Astrocyte (in vitro differentiated cells and primary cell): ENCODE results near the gene P4HB.

Experiments used
- EZH2 ChIP-seq: IDR thresholded peaks from 2 replicates; pipeline ENCODE4 v1.6.1; 2012; ENCODE audit warnings: mild to moderate bottlenecking, low read length, inconsistent platforms; ENCODE audit not compliant: insufficient read depth
- TF ChIP-seq, protein P1 (sequence below): IDR thresholded peaks from 2 replicates; pipeline ENCODE4 v1.5.1; 2011; ENCODE audit warnings: low read depth, mild to moderate bottlenecking, inconsistent platforms, low read length, moderate library complexity; ENCODE audit not compliant: insufficient read depth

DNA sequence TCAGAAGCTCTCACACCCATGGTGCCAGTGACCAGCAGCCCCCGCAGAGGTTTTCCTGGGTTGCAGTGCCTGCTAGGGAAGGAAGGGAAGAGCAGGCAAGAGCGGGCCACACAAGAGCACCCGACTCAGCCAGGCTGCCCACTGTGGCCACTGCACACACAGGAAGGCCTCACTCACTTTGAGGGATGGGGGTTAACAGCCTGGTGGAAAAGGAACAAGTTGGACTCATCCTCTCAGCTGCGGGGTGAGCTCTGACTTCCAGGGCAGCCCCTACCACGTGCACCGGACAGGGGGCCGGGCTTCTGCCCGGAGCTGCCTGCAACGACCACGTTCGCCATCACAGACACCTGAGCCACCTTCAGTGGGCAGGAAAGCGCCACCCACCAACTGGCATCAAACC is 8.1 kb downstream of the P4HB start:
- TF ChIP-seq, protein P1, sequence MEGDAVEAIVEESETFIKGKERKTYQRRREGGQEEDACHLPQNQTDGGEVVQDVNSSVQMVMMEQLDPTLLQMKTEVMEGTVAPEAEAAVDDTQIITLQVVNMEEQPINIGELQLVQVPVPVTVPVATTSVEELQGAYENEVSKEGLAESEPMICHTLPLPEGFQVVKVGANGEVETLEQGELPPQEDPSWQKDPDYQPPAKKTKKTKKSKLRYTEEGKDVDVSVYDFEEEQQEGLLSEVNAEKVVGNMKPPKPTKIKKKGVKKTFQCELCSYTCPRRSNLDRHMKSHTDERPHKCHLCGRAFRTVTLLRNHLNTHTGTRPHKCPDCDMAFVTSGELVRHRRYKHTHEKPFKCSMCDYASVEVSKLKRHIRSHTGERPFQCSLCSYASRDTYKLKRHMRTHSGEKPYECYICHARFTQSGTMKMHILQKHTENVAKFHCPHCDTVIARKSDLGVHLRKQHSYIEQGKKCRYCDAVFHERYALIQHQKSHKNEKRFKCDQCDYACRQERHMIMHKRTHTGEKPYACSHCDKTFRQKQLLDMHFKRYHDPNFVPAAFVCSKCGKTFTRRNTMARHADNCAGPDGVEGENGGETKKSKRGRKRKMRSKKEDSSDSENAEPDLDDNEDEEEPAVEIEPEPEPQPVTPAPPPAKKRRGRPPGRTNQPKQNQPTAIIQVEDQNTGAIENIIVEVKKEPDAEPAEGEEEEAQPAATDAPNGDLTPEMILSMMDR: no peak
- no peak for TF ChIP-seq EZH2
